ENCODE measurements around the gene GPR37L1. TPM values are rescaled to one million over a fixed set of nuclear protein-coding genes. Genes with fewer than 3 reads are reported as not detected.

The GPR37L1 gene
- polyA plus RNA-seq, 1 experiment = not detected

DNA sequence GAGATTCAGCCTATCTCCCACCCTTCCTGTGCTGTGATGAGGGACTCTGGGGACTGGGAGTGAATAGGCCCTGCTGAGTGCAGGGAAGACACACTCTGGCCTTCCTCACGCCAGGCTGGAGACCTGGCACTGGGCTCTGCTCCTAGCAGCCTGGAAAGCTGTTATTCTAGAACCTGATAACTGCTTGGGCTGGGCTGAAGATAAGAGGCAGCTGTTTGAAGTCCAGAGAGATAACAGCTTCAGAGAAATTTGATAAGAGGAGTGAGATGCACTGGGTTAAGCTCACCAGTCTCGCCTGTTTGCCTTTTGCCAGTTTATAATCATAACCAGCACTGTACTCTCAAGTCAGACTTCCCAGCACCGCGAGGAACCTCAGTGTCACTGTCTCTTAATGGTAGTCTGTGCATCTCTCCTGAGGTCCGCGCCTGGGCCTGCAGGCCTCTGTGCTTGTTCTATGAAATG lies 46.6 kb upstream of the GPR37L1 start:
- no peak overlapping the region for H3K4me3 ChIP-seq (ENCODE audit: low read depth, low read length)
- CTCF ChIA-PET = no interaction called here
- H3K27ac ChIP-seq (ENCODE audit: low read depth, low read length) = no peak overlapping the region
- no peak for DNase-seq (ENCODE audit: low read depth, low spot score)
- TF ChIP-seq, protein P1, sequence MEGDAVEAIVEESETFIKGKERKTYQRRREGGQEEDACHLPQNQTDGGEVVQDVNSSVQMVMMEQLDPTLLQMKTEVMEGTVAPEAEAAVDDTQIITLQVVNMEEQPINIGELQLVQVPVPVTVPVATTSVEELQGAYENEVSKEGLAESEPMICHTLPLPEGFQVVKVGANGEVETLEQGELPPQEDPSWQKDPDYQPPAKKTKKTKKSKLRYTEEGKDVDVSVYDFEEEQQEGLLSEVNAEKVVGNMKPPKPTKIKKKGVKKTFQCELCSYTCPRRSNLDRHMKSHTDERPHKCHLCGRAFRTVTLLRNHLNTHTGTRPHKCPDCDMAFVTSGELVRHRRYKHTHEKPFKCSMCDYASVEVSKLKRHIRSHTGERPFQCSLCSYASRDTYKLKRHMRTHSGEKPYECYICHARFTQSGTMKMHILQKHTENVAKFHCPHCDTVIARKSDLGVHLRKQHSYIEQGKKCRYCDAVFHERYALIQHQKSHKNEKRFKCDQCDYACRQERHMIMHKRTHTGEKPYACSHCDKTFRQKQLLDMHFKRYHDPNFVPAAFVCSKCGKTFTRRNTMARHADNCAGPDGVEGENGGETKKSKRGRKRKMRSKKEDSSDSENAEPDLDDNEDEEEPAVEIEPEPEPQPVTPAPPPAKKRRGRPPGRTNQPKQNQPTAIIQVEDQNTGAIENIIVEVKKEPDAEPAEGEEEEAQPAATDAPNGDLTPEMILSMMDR (IDR thresholded peaks at IDR 0.05; ENCODE audit: low read depth, low read length) = no peak
- H3K9me3 ChIP-seq (ENCODE audit: control insufficient read depth, insufficient read depth, low read length) = no peaks in the 10 kb centered on the region
- no peaks in the 10 kb centered on the region for H3K27me3 ChIP-seq (ENCODE audit: control insufficient read depth, insufficient read depth, low read length)
- POLR2A ChIA-PET = no interaction called here

DNA sequence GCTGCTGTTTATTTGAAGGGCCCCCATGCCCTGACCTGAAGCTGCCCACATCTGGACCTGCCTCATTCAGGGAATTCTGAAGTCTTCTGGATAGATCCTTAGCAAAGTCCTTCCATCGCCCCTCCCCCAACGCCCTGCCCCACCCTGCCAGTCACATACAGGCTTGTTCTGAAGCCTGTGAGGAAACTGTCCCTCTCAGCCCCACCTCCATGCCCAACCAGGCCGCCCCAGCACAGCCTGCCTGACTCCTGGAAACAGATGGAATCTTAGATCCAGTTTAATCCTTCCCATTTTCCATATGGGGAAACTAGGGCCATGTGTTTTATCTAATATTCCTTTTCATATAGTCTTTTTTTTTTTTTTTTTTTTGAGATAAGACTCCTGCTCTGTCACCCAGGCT lies 44.5 kb upstream of the GPR37L1 start:
- POLR2A ChIA-PET = no interaction called here
- TF ChIP-seq, protein P1 (IDR thresholded peaks at IDR 0.05; ENCODE audit: low read depth, low read length) = no peak
- Histone ChIP-seq H3K4me3 (ENCODE audit: low read depth, low read length) (no peak overlapping the region), H3K9me3 (ENCODE audit: control insufficient read depth, insufficient read depth, low read length) (no peaks in the 10 kb centered on the region), H3K27me3 (ENCODE audit: control insufficient read depth, insufficient read depth, low read length) (no peaks in the 10 kb centered on the region), H3K27ac (ENCODE audit: low read depth, low read length) (no peak overlapping the region)
- CTCF ChIA-PET = no interaction called here
- no peak for DNase-seq (ENCODE audit: low read depth, low spot score)

DNA sequence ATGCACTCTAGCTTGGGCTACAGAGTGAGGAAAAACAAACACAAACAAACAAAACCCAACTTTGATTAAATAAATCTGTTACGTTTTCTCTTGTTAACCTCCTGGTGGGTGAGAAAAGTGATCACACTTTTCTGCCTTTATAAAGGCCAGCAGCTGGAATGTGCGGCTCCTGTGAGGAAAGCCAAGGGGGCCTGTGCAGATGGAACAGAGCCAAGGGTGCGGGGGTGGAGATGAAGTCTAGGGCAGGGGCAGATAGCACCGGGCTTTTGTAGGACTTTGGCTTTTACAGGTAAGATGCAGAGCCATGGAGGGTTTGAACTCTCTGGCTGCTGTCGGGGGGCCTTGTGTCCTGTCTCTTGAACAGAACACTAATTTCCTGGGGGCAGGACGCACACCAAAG lies 40.7 kb upstream of the GPR37L1 start:
- Histone ChIP-seq H3K4me3 (ENCODE audit: low read depth, low read length) (no peak overlapping the region), H3K9me3 (ENCODE audit: control insufficient read depth, insufficient read depth, low read length) (no peaks in the 10 kb centered on the region), H3K27me3 (ENCODE audit: control insufficient read depth, insufficient read depth, low read length) (no peaks in the 10 kb centered on the region), H3K27ac (ENCODE audit: low read depth, low read length) (no peak overlapping the region)
- ChIA-PET CTCF (no interaction called here), POLR2A (no interaction called here)
- DNase-seq (ENCODE audit: low read depth, low spot score) = no peak
- TF ChIP-seq, protein P1 (IDR thresholded peaks at IDR 0.05; ENCODE audit: low read depth, low read length) = no peak

DNA sequence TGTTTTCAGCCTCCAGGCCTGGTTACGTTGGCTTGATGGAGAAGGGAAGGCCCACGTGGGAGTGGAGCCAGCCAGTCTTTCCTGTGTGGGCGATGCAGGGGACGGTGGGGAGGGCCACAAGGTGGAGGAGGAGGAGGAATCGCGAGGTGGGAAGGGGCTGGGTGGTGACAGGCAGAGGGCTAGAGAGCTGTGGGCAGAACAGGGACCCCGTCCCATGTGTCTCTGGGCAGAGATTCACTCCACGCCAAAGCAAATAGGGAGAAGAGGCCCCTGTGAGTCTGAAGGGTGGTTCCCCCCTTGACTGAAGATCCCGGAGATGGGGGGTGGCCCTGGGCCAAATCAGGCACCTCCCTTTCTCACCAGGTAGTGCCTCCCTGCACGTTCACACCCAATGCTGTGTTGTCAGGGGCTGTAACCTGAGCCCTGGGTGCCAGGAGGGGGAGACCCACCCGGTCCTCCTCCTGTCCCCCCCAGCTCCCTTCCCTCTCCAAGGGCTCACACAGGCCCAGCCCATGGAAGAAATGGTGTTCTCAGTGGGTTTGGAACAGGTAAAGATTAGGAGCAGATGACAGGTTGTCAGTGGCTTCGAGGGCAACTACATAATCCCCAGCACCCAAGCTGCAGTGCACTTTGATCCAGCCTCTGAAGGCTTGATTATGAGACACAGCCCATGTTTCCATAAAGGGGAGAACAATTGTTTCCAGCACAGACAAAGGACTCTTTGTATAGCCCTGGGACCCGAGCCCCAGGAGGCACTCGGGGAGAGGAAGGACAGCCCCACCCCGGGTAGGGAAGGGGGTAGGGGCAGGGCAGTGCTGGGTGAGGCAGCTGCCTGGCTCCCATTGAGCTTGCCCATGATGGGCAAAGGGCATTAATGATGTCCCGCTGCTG lies 37.7 kb upstream of the GPR37L1 start:
- CTCF ChIA-PET = no interaction called here
- Histone ChIP-seq H3K27ac (ENCODE audit: low read depth, low read length) (no peak overlapping the region), H3K9me3 (ENCODE audit: control insufficient read depth, insufficient read depth, low read length) (no peaks in the 10 kb centered on the region), H3K27me3 (ENCODE audit: control insufficient read depth, insufficient read depth, low read length) (no peaks in the 10 kb centered on the region), H3K4me3 (ENCODE audit: low read depth, low read length) (no peak overlapping the region)
- TF ChIP-seq, protein P1 (IDR thresholded peaks at IDR 0.05; ENCODE audit: low read depth, low read length) = no peak
- POLR2A ChIA-PET = no interaction called here
- no peak for DNase-seq (ENCODE audit: low read depth, low spot score)

DNA sequence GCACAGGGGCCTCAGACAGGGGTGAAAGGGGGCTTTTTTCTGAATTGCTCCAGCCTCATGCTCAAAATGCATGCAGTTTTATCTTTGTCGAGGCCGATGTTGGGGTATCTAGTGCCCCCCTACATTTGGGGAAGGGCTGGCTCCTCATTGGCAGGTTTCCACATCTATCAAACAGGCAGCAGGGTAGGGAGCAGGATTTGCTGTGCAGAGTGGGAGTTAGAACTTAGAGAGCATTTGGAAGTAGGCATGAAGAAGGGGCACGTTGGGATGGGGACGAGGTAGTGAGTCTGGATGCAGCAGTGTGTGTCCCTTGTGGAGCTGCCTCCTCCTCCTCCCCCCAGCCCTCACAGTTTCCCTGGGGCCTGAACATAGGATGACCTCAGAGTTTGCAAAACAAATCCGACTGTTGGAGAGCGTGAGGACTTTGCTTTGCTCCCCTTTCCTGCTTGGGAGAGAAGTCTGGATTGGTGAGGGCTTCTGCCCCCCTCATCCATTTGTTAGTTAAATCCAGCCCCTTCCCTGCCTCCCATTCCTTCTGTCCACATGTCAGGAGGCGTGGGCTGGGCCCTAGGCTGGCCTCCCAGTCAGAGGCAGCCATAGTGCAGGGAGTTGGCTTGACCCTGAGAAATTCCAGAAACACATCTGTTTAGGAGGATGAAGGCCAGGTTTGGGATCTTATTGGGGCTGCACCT lies 36.9 kb upstream of the GPR37L1 start:
- Histone ChIP-seq H3K27me3 (ENCODE audit: control insufficient read depth, insufficient read depth, low read length) (peaks cover 1% of the 10 kb centered on the region), H3K4me3 (ENCODE audit: low read depth, low read length) (no peak overlapping the region), H3K9me3 (ENCODE audit: control insufficient read depth, insufficient read depth, low read length) (no peaks in the 10 kb centered on the region), H3K27ac (ENCODE audit: low read depth, low read length) (no peak overlapping the region)
- ChIA-PET CTCF (no interaction called here), POLR2A (no interaction called here)
- TF ChIP-seq, protein P1 (IDR thresholded peaks at IDR 0.05; ENCODE audit: low read depth, low read length) = no peak
- DNase-seq (ENCODE audit: low read depth, low spot score) = no peak

Data from AG04450 (cell line).